HEK293 (cell line): ENCODE measurements around the gene TEFM.

Experiments
- CTCF ChIP-seq: fragments of 450-650 bp; formaldehyde crosslinking; IDR thresholded peaks from 2 replicates; pipeline ENCODE4 v1.5.1; 2016; ENCODE audit warnings: missing biosample characterization, missing genetic modification characterization
- RBAK ChIP-seq: fragments of 450-650 bp; formaldehyde crosslinking; IDR thresholded peaks from 2 replicates; pipeline ENCODE4 v1.5.1; 2016; ENCODE audit warnings: missing biosample characterization, missing genetic modification characterization
- ZNF121 ChIP-seq: fragments of 450-650 bp; formaldehyde crosslinking; IDR thresholded peaks from 2 replicates; pipeline ENCODE4 v1.5.1; 2016; ENCODE audit warnings: missing biosample characterization, missing genetic modification characterization
- ZNF223 ChIP-seq: fragments of 450-650 bp; formaldehyde crosslinking; IDR thresholded peaks from 2 replicates; pipeline ENCODE4 v1.5.1; 2016; ENCODE audit warnings: missing biosample characterization, missing genetic modification characterization
- TF ChIP-seq, protein P1 (sequence below): fragments of 450-650 bp; formaldehyde crosslinking; IDR thresholded peaks from 2 replicates; pipeline ENCODE4 v1.5.1; 2016; ENCODE audit warnings: missing biosample characterization, missing genetic modification characterization

DNA sequence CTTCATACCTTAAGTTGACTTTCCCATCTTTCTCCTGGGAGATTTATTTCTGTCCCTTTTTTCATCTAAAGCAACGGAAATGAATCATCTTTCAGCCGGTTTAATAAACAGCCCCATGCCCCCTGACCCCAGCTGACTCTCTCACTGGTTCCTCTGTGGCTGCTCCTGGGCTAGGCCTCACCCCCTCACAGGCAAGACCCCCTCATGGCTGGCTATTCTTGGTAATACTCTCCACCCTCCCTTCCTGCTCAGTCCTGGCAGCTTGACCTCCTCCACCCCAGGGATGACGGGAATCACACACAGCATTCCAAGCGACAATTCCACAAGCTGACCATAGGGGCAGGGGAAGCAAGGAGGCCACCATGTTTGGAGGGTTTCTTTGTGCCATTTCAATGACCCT lies 14.2 kb upstream of the TEFM start:
- no peak for TF ChIP-seq CTCF
- TF ChIP-seq, protein P1, sequence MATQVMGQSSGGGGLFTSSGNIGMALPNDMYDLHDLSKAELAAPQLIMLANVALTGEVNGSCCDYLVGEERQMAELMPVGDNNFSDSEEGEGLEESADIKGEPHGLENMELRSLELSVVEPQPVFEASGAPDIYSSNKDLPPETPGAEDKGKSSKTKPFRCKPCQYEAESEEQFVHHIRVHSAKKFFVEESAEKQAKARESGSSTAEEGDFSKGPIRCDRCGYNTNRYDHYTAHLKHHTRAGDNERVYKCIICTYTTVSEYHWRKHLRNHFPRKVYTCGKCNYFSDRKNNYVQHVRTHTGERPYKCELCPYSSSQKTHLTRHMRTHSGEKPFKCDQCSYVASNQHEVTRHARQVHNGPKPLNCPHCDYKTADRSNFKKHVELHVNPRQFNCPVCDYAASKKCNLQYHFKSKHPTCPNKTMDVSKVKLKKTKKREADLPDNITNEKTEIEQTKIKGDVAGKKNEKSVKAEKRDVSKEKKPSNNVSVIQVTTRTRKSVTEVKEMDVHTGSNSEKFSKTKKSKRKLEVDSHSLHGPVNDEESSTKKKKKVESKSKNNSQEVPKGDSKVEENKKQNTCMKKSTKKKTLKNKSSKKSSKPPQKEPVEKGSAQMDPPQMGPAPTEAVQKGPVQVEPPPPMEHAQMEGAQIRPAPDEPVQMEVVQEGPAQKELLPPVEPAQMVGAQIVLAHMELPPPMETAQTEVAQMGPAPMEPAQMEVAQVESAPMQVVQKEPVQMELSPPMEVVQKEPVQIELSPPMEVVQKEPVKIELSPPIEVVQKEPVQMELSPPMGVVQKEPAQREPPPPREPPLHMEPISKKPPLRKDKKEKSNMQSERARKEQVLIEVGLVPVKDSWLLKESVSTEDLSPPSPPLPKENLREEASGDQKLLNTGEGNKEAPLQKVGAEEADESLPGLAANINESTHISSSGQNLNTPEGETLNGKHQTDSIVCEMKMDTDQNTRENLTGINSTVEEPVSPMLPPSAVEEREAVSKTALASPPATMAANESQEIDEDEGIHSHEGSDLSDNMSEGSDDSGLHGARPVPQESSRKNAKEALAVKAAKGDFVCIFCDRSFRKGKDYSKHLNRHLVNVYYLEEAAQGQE (tag by site-specific recombination), result no peak
- TF ChIP-seq ZNF121, result no peak
- no peak for TF ChIP-seq RBAK (tag by site-specific recombination)
- TF ChIP-seq ZNF223, result no peak
